DND-41 (cell line): Measurements from ENCODE around the gene MACO1.

ENCODE experiments used
- ATAC-seq: fragments of 200-7000 bp; cut with Tn5 transposase; 3 replicates; pipeline ENCODE4 v1.9.1; 2021; ENCODE audit warnings: low read depth; ENCODE audit not compliant: insufficient read depth
- DNase-seq: peaks from one replicate; pipeline ENCODE4 v3.0.0-alpha.2; 2020
- H2AFZ ChIP-seq: 2 replicates; pipeline ENCODE4 v1.6.0; 2012; ENCODE audit warnings: low read depth, low read length
- H3K27ac ChIP-seq: 2 replicates; pipeline ENCODE4 v1.5.1; 2012; ENCODE audit warnings: low read length, inconsistent platforms
- H3K27me3 ChIP-seq: fragments of 200-600 bp; sonication (generic); 2 replicates; pipeline ENCODE4 v1.6.0; 2012; ENCODE audit warnings: low read length, mild to moderate bottlenecking, inconsistent platforms; ENCODE audit not compliant: insufficient read depth, poor library complexity
- H3K36me3 ChIP-seq: 2 replicates; pipeline ENCODE4 v1.5.1; 2012; ENCODE audit warnings: low read length, inconsistent platforms; ENCODE audit not compliant: insufficient read depth
- H3K4me1 ChIP-seq: 2 replicates; pipeline ENCODE4 v1.5.1; 2012; ENCODE audit warnings: mild to moderate bottlenecking, low read length; ENCODE audit not compliant: insufficient read depth
- H3K4me2 ChIP-seq: 2 replicates; pipeline ENCODE4 v1.6.0; 2012; ENCODE audit warnings: mild to moderate bottlenecking, moderate library complexity, low read length, inconsistent platforms; ENCODE audit not compliant: insufficient read depth
- H3K4me3 ChIP-seq, 2 experiments: fragments of 200-600 bp in 1 of 2; shearing (Covaris generic) in 1 of 2; 2 replicates each; pipeline ENCODE4 v1.5.1; 2012 to 2016; ENCODE audit warnings: inconsistent platforms in 2 of 2, low read length in 2 of 2, mild to moderate bottlenecking in 2 of 2, low read depth in 1 of 2, moderate library complexity in 1 of 2
- H3K79me2 ChIP-seq: 2 replicates; pipeline ENCODE4 v1.6.0; 2012; ENCODE audit warnings: low read length, inconsistent platforms; ENCODE audit not compliant: insufficient read depth
- H3K9ac ChIP-seq: 2 replicates; pipeline ENCODE4 v1.6.0; 2012; ENCODE audit warnings: low read depth, mild to moderate bottlenecking, inconsistent platforms, low read length, moderate library complexity
- H3K9me3 ChIP-seq: 2 replicates; pipeline ENCODE4 v1.5.1; 2012; ENCODE audit warnings: low read length, moderate library complexity, mild to moderate bottlenecking, inconsistent platforms; ENCODE audit not compliant: insufficient read depth, severe bottlenecking
- H4K20me1 ChIP-seq: 2 replicates; pipeline ENCODE4 v1.6.0; 2012; ENCODE audit warnings: low read length; ENCODE audit not compliant: insufficient read depth
- EZH2 ChIP-seq: IDR thresholded peaks from 3 replicates; pipeline ENCODE4 v1.6.1; 2012; ENCODE audit warnings: borderline replicate concordance, low read depth, mild to moderate bottlenecking, moderate library complexity, low read length, inconsistent platforms; ENCODE audit not compliant: severe bottlenecking
- TF ChIP-seq, protein P1 (sequence below): IDR thresholded peaks from 2 replicates; pipeline ENCODE4 v1.5.1; 2012; ENCODE audit warnings: borderline replicate concordance, low read length, moderate library complexity, mild to moderate bottlenecking; ENCODE audit not compliant: poor library complexity, severe bottlenecking; ENCODE audit errors: extremely low read depth

MACO1 gene

DNA sequence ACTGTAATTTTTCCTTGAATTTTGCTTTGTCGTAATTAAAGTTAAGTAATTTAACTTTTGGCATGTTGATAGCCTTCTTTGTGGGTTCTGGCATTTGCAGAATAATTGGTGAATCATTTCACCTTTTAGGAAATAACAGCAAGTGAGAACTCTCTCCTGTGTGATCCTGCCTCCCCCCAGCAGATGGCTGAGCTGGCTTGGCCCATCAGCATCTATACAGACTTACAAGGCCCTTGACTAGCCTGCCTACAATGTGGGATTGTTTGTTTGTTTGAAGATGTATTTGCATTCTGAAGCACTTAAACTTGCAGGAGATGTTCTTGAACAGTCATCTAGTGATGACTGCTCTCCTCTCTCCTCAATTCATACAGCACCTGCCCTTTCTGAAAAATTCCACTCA, 55.9 kb downstream of the MACO1 start:
- Histone ChIP-seq H3K4me2 (no peak overlapping the region), H3K27ac (no peak overlapping the region), H3K9ac (no peak overlapping the region), H3K36me3 (peaks cover 97% of the 10 kb centered on the region), H3K9me3 (no peaks in the 10 kb centered on the region), H4K20me1 (peaks cover 14% of the 10 kb centered on the region; the same call in 1 of the 2 replicates), H3K4me3 (no peak overlapping the region), H3K27me3 (no peaks in the 10 kb centered on the region), H2AFZ (no peak overlapping the region), H3K79me2 (peaks cover 12% of the 10 kb centered on the region), H3K4me1 (no peaks in the 10 kb centered on the region)
- DNase-seq (no peak), ATAC-seq (no peak)
- no peak for TF ChIP-seq EZH2
- TF ChIP-seq, protein P1, sequence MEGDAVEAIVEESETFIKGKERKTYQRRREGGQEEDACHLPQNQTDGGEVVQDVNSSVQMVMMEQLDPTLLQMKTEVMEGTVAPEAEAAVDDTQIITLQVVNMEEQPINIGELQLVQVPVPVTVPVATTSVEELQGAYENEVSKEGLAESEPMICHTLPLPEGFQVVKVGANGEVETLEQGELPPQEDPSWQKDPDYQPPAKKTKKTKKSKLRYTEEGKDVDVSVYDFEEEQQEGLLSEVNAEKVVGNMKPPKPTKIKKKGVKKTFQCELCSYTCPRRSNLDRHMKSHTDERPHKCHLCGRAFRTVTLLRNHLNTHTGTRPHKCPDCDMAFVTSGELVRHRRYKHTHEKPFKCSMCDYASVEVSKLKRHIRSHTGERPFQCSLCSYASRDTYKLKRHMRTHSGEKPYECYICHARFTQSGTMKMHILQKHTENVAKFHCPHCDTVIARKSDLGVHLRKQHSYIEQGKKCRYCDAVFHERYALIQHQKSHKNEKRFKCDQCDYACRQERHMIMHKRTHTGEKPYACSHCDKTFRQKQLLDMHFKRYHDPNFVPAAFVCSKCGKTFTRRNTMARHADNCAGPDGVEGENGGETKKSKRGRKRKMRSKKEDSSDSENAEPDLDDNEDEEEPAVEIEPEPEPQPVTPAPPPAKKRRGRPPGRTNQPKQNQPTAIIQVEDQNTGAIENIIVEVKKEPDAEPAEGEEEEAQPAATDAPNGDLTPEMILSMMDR = no peak

DNA sequence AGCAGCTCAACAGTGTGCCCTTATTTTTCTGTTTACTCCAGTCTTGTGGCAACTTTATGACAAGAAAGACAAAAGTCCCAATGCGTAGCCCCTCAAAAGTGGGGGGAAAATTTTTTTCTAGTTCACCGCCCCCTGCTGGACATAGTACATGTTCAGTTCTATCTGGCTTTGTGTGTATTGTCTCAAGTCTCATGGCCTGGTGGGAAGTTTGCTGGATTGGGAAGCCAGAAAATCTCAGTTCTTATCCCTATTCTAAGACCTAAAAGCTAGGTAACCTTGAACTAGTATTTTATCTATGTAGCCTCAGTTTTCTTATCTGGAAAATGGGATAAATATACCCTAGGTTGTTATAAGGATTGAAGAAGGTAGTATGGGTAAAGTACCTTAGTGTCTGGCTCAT, 56.9 kb downstream of the MACO1 start:
- H3K4me3 ChIP-seq = no peak overlapping the region
- TF ChIP-seq EZH2 = no peak
- TF ChIP-seq, protein P1 = peak; percentile 64
- no peak overlapping the region for H2AFZ ChIP-seq
- H3K36me3 ChIP-seq = peaks cover 97% of the 10 kb centered on the region
- H3K9me3 ChIP-seq = no peaks in the 10 kb centered on the region
- H3K27me3 ChIP-seq = no peaks in the 10 kb centered on the region
- peaks cover 2% of the 10 kb centered on the region for H3K79me2 ChIP-seq
- H3K27ac ChIP-seq = no peak overlapping the region
- DNase-seq = peak; percentile 26
- ATAC-seq = no peak
- H3K4me2 ChIP-seq = no peak overlapping the region
- H3K4me1 ChIP-seq = no peaks in the 10 kb centered on the region
- no peak overlapping the region for H3K9ac ChIP-seq
- peaks cover 6% of the 10 kb centered on the region; the same call in 1 of the 2 replicates for H4K20me1 ChIP-seq

DNA sequence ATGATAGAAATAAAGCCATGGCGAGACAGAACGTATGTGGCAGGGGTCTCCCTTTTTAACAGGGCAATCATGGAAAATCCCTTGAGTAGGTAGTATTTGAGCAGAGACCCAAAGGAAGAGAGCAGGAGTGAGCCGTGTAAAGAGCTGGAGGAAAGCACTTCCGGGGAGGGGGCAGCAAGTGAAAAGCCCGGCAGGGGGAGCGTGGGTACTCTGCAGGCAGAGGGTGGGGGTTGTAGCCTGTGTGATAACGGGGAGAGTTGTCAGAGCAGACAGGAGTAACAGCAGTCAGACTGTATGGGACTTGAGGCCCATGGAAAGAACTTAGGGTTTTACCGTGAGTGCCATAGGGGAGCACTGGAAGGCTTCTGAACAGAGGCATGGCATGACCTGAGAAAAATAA, 61.6 kb downstream of the MACO1 start:
- Histone ChIP-seq H3K4me1 (no peaks in the 10 kb centered on the region), H3K9ac (no peak overlapping the region), H3K4me2 (no peak overlapping the region), H3K79me2 (no peaks in the 10 kb centered on the region), H4K20me1 (peaks cover 4% of the 10 kb centered on the region; the same call in 1 of the 2 replicates), H3K27ac (no peak overlapping the region), H3K9me3 (no peaks in the 10 kb centered on the region), H3K36me3 (peaks cover 90% of the 10 kb centered on the region), H2AFZ (no peak overlapping the region), H3K4me3 (no peak overlapping the region), H3K27me3 (no peaks in the 10 kb centered on the region)
- no peak for DNase-seq
- ATAC-seq = no peak
- no peak for TF ChIP-seq EZH2
- TF ChIP-seq, protein P1 = no peak

GRCh38 chr1:25494952-25495351, 64.3 kb downstream of the MACO1 start:
- Histone ChIP-seq H3K27me3 (no peaks in the 10 kb centered on the region), H3K79me2 (no peaks in the 10 kb centered on the region), H3K4me2 (no peak overlapping the region), H3K4me1 (no peaks in the 10 kb centered on the region), H3K4me3 (no peak overlapping the region), H3K9me3 (no peaks in the 10 kb centered on the region), H4K20me1 (0 out of 2 replicates have a peak, but pooled peaks cover 4% of the 10 kb centered on the region), H2AFZ (no peak overlapping the region), H3K9ac (no peak overlapping the region), H3K27ac (no peak overlapping the region), H3K36me3 (peaks cover 84% of the 10 kb centered on the region)
- ATAC-seq (no peak), DNase-seq (no peak)
- TF ChIP-seq, protein P1 = no peak
- TF ChIP-seq EZH2 = no peak
